ENCODE results near the gene APBB2. TPM values are rescaled to one million over a fixed set of nuclear protein-coding genes. Genes with fewer than 3 reads are reported as not detected.

Gene APBB2
- total RNA-seq, 1 donor = 92.3 TPM

- peaks cover 6% of the 10 kb centered on the region for H3K4me1 ChIP-seq (ENCODE audit: insufficient read depth, low read length)
- H3K27ac ChIP-seq (ENCODE audit: low read depth, low read length) = no peak overlapping the region
- H3K4me3 ChIP-seq (ENCODE audit: insufficient read depth, low read length) = no peak overlapping the region
- H3K36me3 ChIP-seq (ENCODE audit: insufficient read depth, low read length) = peaks cover under 1% of the 10 kb centered on the region
- H2AFZ ChIP-seq (ENCODE audit: low read length) = no peak overlapping the region
- no peaks in the 10 kb centered on the region for H3K9me3 ChIP-seq (ENCODE audit: low read depth, low read length)
- no peak overlapping the region for H3K4me2 ChIP-seq (ENCODE audit: insufficient read depth, low read length)
- DNase-seq (ENCODE audit: insufficient read length, low spot score, missing footprints) = no peak
- TF ChIP-seq CTCF (IDR thresholded peaks at IDR 0.05; ENCODE audit: extremely low read depth, low read depth, low read length) = peak; percentile 16
- H4K20me1 ChIP-seq (ENCODE audit: insufficient read depth, low read length) = peaks cover 2% of the 10 kb centered on the region
- no peaks in the 10 kb centered on the region for H3K27me3 ChIP-seq (ENCODE audit: insufficient read depth, low read length)
- H3K79me2 ChIP-seq (ENCODE audit: insufficient read depth, low read length) = no peaks in the 10 kb centered on the region
These were observed 375.6 kb downstream of the APBB2 start for GRCh38 chr4:40838742-40839141.

GRCh38 chr4:40837094-40837870, 377.1 kb downstream of the APBB2 start:
- Histone ChIP-seq H2AFZ (ENCODE audit: low read length) (no peak overlapping the region), H3K4me3 (ENCODE audit: insufficient read depth, low read length) (no peak overlapping the region), H3K9me3 (ENCODE audit: low read depth, low read length) (no peaks in the 10 kb centered on the region), H3K36me3 (ENCODE audit: insufficient read depth, low read length) (peaks cover 5% of the 10 kb centered on the region), H3K4me2 (ENCODE audit: insufficient read depth, low read length) (no peak overlapping the region), H4K20me1 (ENCODE audit: insufficient read depth, low read length) (no peaks in the 10 kb centered on the region), H3K27me3 (ENCODE audit: insufficient read depth, low read length) (no peaks in the 10 kb centered on the region), H3K4me1 (ENCODE audit: insufficient read depth, low read length) (peaks cover 6% of the 10 kb centered on the region), H3K27ac (ENCODE audit: low read depth, low read length) (no peak overlapping the region), H3K79me2 (ENCODE audit: insufficient read depth, low read length) (no peaks in the 10 kb centered on the region)
- no peak for DNase-seq (ENCODE audit: insufficient read length, low spot score, missing footprints)
- TF ChIP-seq CTCF (IDR thresholded peaks at IDR 0.05; ENCODE audit: extremely low read depth, low read depth, low read length) = no peak

GRCh38 chr4:40833212-40833611, 381.1 kb downstream of the APBB2 start:
- no peaks in the 10 kb centered on the region for H3K4me1 ChIP-seq (ENCODE audit: insufficient read depth, low read length)
- no peak overlapping the region for H3K4me2 ChIP-seq (ENCODE audit: insufficient read depth, low read length)
- DNase-seq (ENCODE audit: insufficient read length, low spot score, missing footprints) = no peak
- H2AFZ ChIP-seq (ENCODE audit: low read length) = no peak overlapping the region
- no peaks in the 10 kb centered on the region for H3K9me3 ChIP-seq (ENCODE audit: low read depth, low read length)
- H3K79me2 ChIP-seq (ENCODE audit: insufficient read depth, low read length) = no peaks in the 10 kb centered on the region
- H4K20me1 ChIP-seq (ENCODE audit: insufficient read depth, low read length) = no peaks in the 10 kb centered on the region
- H3K4me3 ChIP-seq (ENCODE audit: insufficient read depth, low read length) = no peak overlapping the region
- no peak for TF ChIP-seq CTCF (IDR thresholded peaks at IDR 0.05; ENCODE audit: extremely low read depth, low read depth, low read length)
- no peak overlapping the region for H3K27ac ChIP-seq (ENCODE audit: low read depth, low read length)
- H3K27me3 ChIP-seq (ENCODE audit: insufficient read depth, low read length) = no peaks in the 10 kb centered on the region
- H3K36me3 ChIP-seq (ENCODE audit: insufficient read depth, low read length) = peaks cover 29% of the 10 kb centered on the region

- H4K20me1 ChIP-seq (ENCODE audit: insufficient read depth, low read length) = no peaks in the 10 kb centered on the region
- H3K27ac ChIP-seq (ENCODE audit: low read depth, low read length) = no peak overlapping the region
- H3K4me2 ChIP-seq (ENCODE audit: insufficient read depth, low read length) = no peak overlapping the region
- no peak overlapping the region for H3K4me3 ChIP-seq (ENCODE audit: insufficient read depth, low read length)
- no peaks in the 10 kb centered on the region for H3K27me3 ChIP-seq (ENCODE audit: insufficient read depth, low read length)
- no peaks in the 10 kb centered on the region for H3K9me3 ChIP-seq (ENCODE audit: low read depth, low read length)
- TF ChIP-seq CTCF (IDR thresholded peaks at IDR 0.05; ENCODE audit: extremely low read depth, low read depth, low read length) = no peak
- H3K4me1 ChIP-seq (ENCODE audit: insufficient read depth, low read length) = no peaks in the 10 kb centered on the region
- H3K36me3 ChIP-seq (ENCODE audit: insufficient read depth, low read length) = peaks cover 39% of the 10 kb centered on the region
- H3K79me2 ChIP-seq (ENCODE audit: insufficient read depth, low read length) = no peaks in the 10 kb centered on the region
- H2AFZ ChIP-seq (ENCODE audit: low read length) = no peak overlapping the region
- no peak for DNase-seq (ENCODE audit: insufficient read length, low spot score, missing footprints)
These were observed 382.2 kb downstream of the APBB2 start for GRCh38 chr4:40832175-40832574.

Data from osteoblast (primary cell).